Neural cell (in vitro differentiated cells): ENCODE results near the gene LGALS12. TPM values are rescaled to one million over a fixed set of nuclear protein-coding genes. Genes with fewer than 3 reads are reported as not detected.

ENCODE experiments used
- H2AFZ ChIP-seq: fragments of 200-600, 300-800 bp; sonication (generic), shearing (Covaris generic); 2 replicates; pipeline ENCODE4 v1.6.0; 2014; ENCODE audit warnings: low read depth, mild to moderate bottlenecking, antibody characterized with exemption, low read length, moderate library complexity
- H3F3A ChIP-seq: fragments of 200-600 bp; shearing (Covaris generic); 2 replicates; pipeline ENCODE4 v1.6.1; 2016; ENCODE audit warnings: mild to moderate bottlenecking, moderate library complexity, mixed read lengths, antibody characterized with exemption, low read length; ENCODE audit not compliant: insufficient read depth, poor library complexity, severe bottlenecking
- H3K27ac ChIP-seq: fragments of 200-600, 300-800 bp; sonication (generic), shearing (Covaris generic); 2 replicates; pipeline ENCODE4 v1.5.1; 2014; ENCODE audit warnings: mild to moderate bottlenecking, low read length, moderate library complexity
- H3K27me3 ChIP-seq: fragments of 300-800, 200-600 bp; sonication (generic), shearing (Covaris generic); 2 replicates; pipeline ENCODE4 v1.6.0; 2014; ENCODE audit warnings: mild to moderate bottlenecking, low read depth, low read length, moderate library complexity; ENCODE audit not compliant: insufficient read depth
- H3K36me3 ChIP-seq: fragments of 300-800, 200-600 bp; sonication (generic), shearing (Covaris generic); 2 replicates; pipeline ENCODE4 v1.5.1; 2014; ENCODE audit warnings: mild to moderate bottlenecking, antibody characterized with exemption, low read length, moderate library complexity; ENCODE audit not compliant: insufficient read depth
- H3K4me2 ChIP-seq: fragments of 300-800, 200-600 bp; sonication (generic), shearing (Covaris generic); 2 replicates; pipeline ENCODE4 v1.6.0; 2014; ENCODE audit warnings: mild to moderate bottlenecking, low read length
- H3K4me3 ChIP-seq: fragments of 300-800, 200-600 bp; sonication (generic), shearing (Covaris generic); 2 replicates; pipeline ENCODE4 v1.5.1; 2014; ENCODE audit warnings: mild to moderate bottlenecking, low read length, moderate library complexity
- H3K79me2 ChIP-seq: fragments of 200-600 bp; shearing (Covaris generic); replicated peaks from 2 replicates; pipeline ENCODE4 v1.6.0; 2014; ENCODE audit warnings: mild to moderate bottlenecking, low read length, moderate library complexity; ENCODE audit not compliant: insufficient read depth
- H3K9ac ChIP-seq: fragments of 300-800, 200-600 bp; sonication (generic), shearing (Covaris generic); 2 replicates; pipeline ENCODE4 v1.6.1; 2016; ENCODE audit warnings: mild to moderate bottlenecking, low read length, mixed read lengths
- H3K9me2 ChIP-seq: fragments of 200-600 bp; shearing (Covaris generic); 2 replicates; pipeline ENCODE4 v1.6.1; 2016; ENCODE audit warnings: mild to moderate bottlenecking, low read length, mixed read lengths; ENCODE audit not compliant: insufficient read depth
- H3K9me3 ChIP-seq: fragments of 200-600, 300-800 bp; sonication (generic), shearing (Covaris generic); 2 replicates; pipeline ENCODE4 v1.6.1; 2016; ENCODE audit warnings: mild to moderate bottlenecking, mixed run types, low read length, moderate library complexity, mixed read lengths
- H4K20me1 ChIP-seq: fragments of 200-600 bp; shearing (Covaris generic); 2 replicates; pipeline ENCODE4 v1.6.1; 2016; ENCODE audit warnings: mild to moderate bottlenecking, mixed run types; ENCODE audit not compliant: insufficient read depth
- EZH2 ChIP-seq: fragments of 200-600, 300-800 bp; shearing (Covaris generic), sonication (generic); IDR thresholded peaks from 2 replicates; pipeline ENCODE4 v1.6.1; 2014; ENCODE audit warnings: antibody characterized with exemption, low read length, borderline replicate concordance, mild to moderate bottlenecking; ENCODE audit not compliant: insufficient read depth, poor library complexity, severe bottlenecking
- MXI1 ChIP-seq: fragments of 450-650 bp; conservative IDR thresholded peaks from 2 replicates; pipeline ENCODE4 v1.6.1; 2014; ENCODE audit warnings: antibody characterized with exemption, mild to moderate bottlenecking; ENCODE audit not compliant: poor library complexity, severe bottlenecking
- RAD21 ChIP-seq: fragments of 450-650 bp; conservative IDR thresholded peaks from 2 replicates; pipeline ENCODE4 v1.6.1; 2014; ENCODE audit warnings: antibody characterized with exemption, mild to moderate bottlenecking, moderate library complexity
- REST ChIP-seq: IDR thresholded peaks from 2 replicates; pipeline ENCODE4 v1.6.1; 2012; ENCODE audit warnings: borderline replicate concordance
- SMC3 ChIP-seq: fragments of 450-650 bp; conservative IDR thresholded peaks from 2 replicates; pipeline ENCODE4 v1.6.1; 2014; ENCODE audit warnings: antibody characterized with exemption, mild to moderate bottlenecking, moderate library complexity; ENCODE audit not compliant: poor library complexity
- TAF1 ChIP-seq: IDR thresholded peaks from 2 replicates; pipeline ENCODE4 v1.6.1; 2012; ENCODE audit warnings: low read depth
- polyA plus RNA-seq: library from polyadenylated mRNA; depleted of rRNA; stranded (reverse); fragments of >200 nt; gene quantifications from 2 replicates; pipeline ENCODE4 v1.2.3, GENCODE V29; 2014

LGALS12 gene
- polyA plus RNA-seq, 1 donor from 2014 or later, result not detected

GRCh38 chr11:63507511-63507910 lies 1.6 kb downstream of the LGALS12 start:
- Histone ChIP-seq H2AFZ (no peak overlapping the region), H3F3A (no peaks in the 10 kb centered on the region), H3K9me2 (no peaks in the 10 kb centered on the region), H4K20me1 (no peaks in the 10 kb centered on the region), H3K79me2 (no peaks in the 10 kb centered on the region), H3K9me3 (no peaks in the 10 kb centered on the region), H3K4me2 (no peak overlapping the region), H3K27me3 (no peaks in the 10 kb centered on the region), H3K9ac (no peak overlapping the region), H3K4me3 (no peak overlapping the region), H3K27ac (no peak overlapping the region), H3K36me3 (no peaks in the 10 kb centered on the region)
- TF ChIP-seq RAD21 (no peak), TAF1 (no peak), REST (no peak), EZH2 (no peak), SMC3 (no peak), MXI1 (no peak)

DNA sequence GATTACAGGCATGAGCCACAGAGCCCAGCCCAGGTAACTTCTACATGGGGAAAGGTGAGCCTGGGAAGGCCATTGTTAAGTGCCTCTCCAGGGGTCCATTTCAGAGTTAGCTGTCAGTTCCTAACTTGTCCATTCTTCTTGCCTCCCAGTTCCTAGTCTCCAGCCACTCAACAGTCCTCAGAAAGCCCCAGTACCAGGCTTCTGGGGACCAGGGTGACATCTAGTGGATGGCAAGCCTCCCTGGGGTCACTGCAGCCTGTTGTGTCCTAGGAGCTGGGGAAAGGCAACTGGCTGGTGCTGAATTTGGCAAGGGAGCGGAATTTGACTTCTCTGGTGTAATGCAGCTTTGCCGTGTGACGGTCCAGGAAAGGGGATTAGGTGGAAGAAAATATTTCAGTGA lies 2.1 kb downstream of the LGALS12 start:
- H3K9me3 ChIP-seq, result no peaks in the 10 kb centered on the region
- H3K27me3 ChIP-seq, result no peaks in the 10 kb centered on the region
- H3K36me3 ChIP-seq, result no peaks in the 10 kb centered on the region
- TF ChIP-seq MXI1 (no peak), REST (no peak), RAD21 (no peak)
- H3K27ac ChIP-seq, result no peak overlapping the region
- H3K4me3 ChIP-seq, result no peak overlapping the region
- H3K79me2 ChIP-seq, result no peaks in the 10 kb centered on the region
- H3K9me2 ChIP-seq, result no peaks in the 10 kb centered on the region
- H3K4me2 ChIP-seq, result no peak overlapping the region
- H4K20me1 ChIP-seq, result no peaks in the 10 kb centered on the region
- H2AFZ ChIP-seq, result no peak overlapping the region
- H3F3A ChIP-seq, result no peaks in the 10 kb centered on the region
- no peak overlapping the region for H3K9ac ChIP-seq

DNA sequence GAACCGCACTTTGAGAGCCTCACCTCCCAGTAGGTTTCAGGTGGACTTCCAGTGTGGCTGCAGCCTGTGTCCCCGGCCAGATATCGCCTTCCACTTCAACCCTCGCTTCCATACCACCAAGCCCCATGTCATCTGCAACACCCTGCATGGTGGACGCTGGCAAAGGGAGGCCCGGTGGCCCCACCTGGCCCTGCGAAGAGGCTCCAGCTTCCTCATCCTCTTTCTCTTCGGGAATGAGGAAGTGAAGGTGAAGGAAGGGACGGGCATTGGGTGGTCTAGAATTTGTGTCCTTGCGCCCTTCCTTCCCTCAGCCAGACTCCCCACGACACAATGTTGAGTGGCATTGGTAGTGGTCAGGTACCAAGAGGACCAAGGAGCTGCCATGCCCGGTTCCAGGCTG lies 2.9 kb downstream of the LGALS12 start:
- Histone ChIP-seq H4K20me1 (no peaks in the 10 kb centered on the region), H3K9ac (no peak overlapping the region), H3K9me3 (no peaks in the 10 kb centered on the region), H3K27ac (no peak overlapping the region), H3F3A (no peaks in the 10 kb centered on the region), H3K27me3 (no peaks in the 10 kb centered on the region), H3K36me3 (no peaks in the 10 kb centered on the region), H3K9me2 (no peaks in the 10 kb centered on the region), H3K79me2 (no peaks in the 10 kb centered on the region), H3K4me3 (no peak overlapping the region), H2AFZ (no peak overlapping the region), H3K4me2 (no peak overlapping the region)
- TF ChIP-seq EZH2 (no peak), SMC3 (no peak), MXI1 (no peak), RAD21 (no peak)
